K562 (cell line): ENCODE data around the gene LBR. TPM values are rescaled to one million over a fixed set of nuclear protein-coding genes. Genes with fewer than 3 reads are reported as not detected.

Source experiments
- ATAC-seq: fragments of 200-7000 bp; cut with Tn5 transposase; 3 replicates; pipeline ENCODE4 v1.9.1; 2020; ENCODE audit warnings: moderate library complexity
- BruUV-seq: library from RNA; stranded (reverse); fragments of 400-500 nt; replicated peaks from 2 replicates; lab custom pipeline; 2021; lab: Mats Ljungman, UMichigan
- CTCF ChIA-PET: fragments of 300-600 bp; formaldehyde crosslinking; extraction: SDS; loops from one replicate; lab custom pipeline; 2021; ENCODE audit warnings: low intra/inter-chr PET ratio; lab: Yijun Ruan, JAX
- POLR2A ChIA-PET: fragments of 300-600, 350-650 bp; sonication (Branson Sonifier 250); formaldehyde crosslinking; extraction: SDS; loops from one replicate; lab custom pipeline; 2021; ENCODE audit warnings: antibody characterized with exemption, inconsistent platforms; lab: Yijun Ruan, JAX
- DNase-seq, 4 experiments: peaks; one replicate each; pipeline versions ENCODE4 v3.0.0 to v3.0.0-alpha.2; 2011 to 2018; ENCODE audit warnings: low spot score in 3 of 4, mixed read lengths in 3 of 4; ENCODE audit errors: extremely low read depth in 1 of 4
- FAIRE-seq: peaks from 2 replicates; lab custom pipeline; 2011; peaks lifted over from hg19 to GRCh38; lab: Jason Lieb, UNC
- H2AFZ ChIP-seq: 2 replicates; pipeline ENCODE4 v1.6.0; 2011; ENCODE audit warnings: low read depth, low read length, control low read depth, inconsistent platforms
- H3K27ac ChIP-seq: fragments of 200-600 bp; 3 replicates; pipeline ENCODE4 v1.8.0; 2011; ENCODE audit warnings: low read depth, mild to moderate bottlenecking, control low read depth, inconsistent platforms, low read length, moderate library complexity, mixed read lengths; ENCODE audit errors: extremely low read depth
- H3K27me3 ChIP-seq, 2 experiments: fragments of 300-600 bp in 1 of 2; 2 replicates in 1 of 2; 3 replicates in 1 of 2; pipeline versions ENCODE4 v1.6.0 to v1.8.0; 2011; ENCODE audit warnings: inconsistent platforms in 2 of 2, low read length in 2 of 2, mild to moderate bottlenecking in 1 of 2, mixed read lengths in 1 of 2, moderate library complexity in 1 of 2; ENCODE audit not compliant: control insufficient read depth in 2 of 2, insufficient read depth in 2 of 2
- H3K36me3 ChIP-seq: fragments of 300-600 bp; 3 replicates; pipeline ENCODE4 v1.8.0; 2011; ENCODE audit warnings: mild to moderate bottlenecking, low read length, inconsistent platforms; ENCODE audit not compliant: control insufficient read depth, insufficient read depth
- H3K4me1 ChIP-seq, 2 experiments: fragments of 200-600 bp in 1 of 2; replicated peaks in 1 of 2; 2 replicates in 1 of 2; 3 replicates in 1 of 2; pipeline versions ENCODE4 v1.5.1 to v1.8.0; 2011; ENCODE audit warnings: inconsistent platforms in 2 of 2, low read length in 2 of 2, mild to moderate bottlenecking in 1 of 2, mixed read lengths in 1 of 2, moderate library complexity in 1 of 2; ENCODE audit not compliant: control insufficient read depth in 2 of 2, insufficient read depth in 2 of 2
- H3K4me2 ChIP-seq: 2 replicates; pipeline ENCODE4 v1.6.1; 2011; ENCODE audit warnings: low read length, control low read depth, inconsistent platforms, mixed read lengths; ENCODE audit not compliant: insufficient read depth
- H3K4me3 ChIP-seq: fragments of 200-600 bp; sonication (generic), shearing (Covaris generic); 2 replicates; pipeline ENCODE4 v1.5.1; 2016; ENCODE audit warnings: control low read depth, inconsistent platforms
- H3K79me2 ChIP-seq: fragments of 200-600 bp; 3 replicates; pipeline ENCODE4 v1.8.0; 2011; ENCODE audit warnings: low read length, inconsistent platforms; ENCODE audit not compliant: control insufficient read depth, insufficient read depth
- H3K9ac ChIP-seq, 2 experiments: 2 replicates each; pipeline versions ENCODE4 v1.6.0 to v1.6.1; 2011; ENCODE audit warnings: low read depth in 2 of 2, low read length in 2 of 2, control low read depth in 1 of 2, inconsistent platforms in 1 of 2, mild to moderate bottlenecking in 1 of 2, mixed read lengths in 1 of 2; ENCODE audit not compliant: insufficient read depth in 1 of 2
- H3K9me1 ChIP-seq: one replicate; pipeline ENCODE4 v1.6.0; 2011; ENCODE audit warnings: inconsistent platforms, mild to moderate bottlenecking, low read length, moderate library complexity; ENCODE audit not compliant: control insufficient read depth, insufficient read depth
- H3K9me3 ChIP-seq: replicated peaks from 2 replicates; pipeline ENCODE4 v1.5.1; 2011; ENCODE audit warnings: low read depth, low read length, inconsistent platforms; ENCODE audit not compliant: control insufficient read depth, insufficient read depth
- H4K20me1 ChIP-seq: replicated peaks from 2 replicates; pipeline ENCODE4 v1.6.1; 2011; ENCODE audit warnings: low read length, inconsistent platforms, mixed read lengths; ENCODE audit not compliant: control insufficient read depth, insufficient read depth
- CBFA2T2 ChIP-seq: fragments of 450-650 bp; conservative IDR thresholded peaks from 2 replicates; pipeline ENCODE4 v1.6.1; 2017; ENCODE audit warnings: mild to moderate bottlenecking
- E2F6 ChIP-seq, 2 experiments: IDR thresholded peaks; 2 replicates each; pipeline ENCODE4 v1.6.1; 2011; ENCODE audit warnings: borderline replicate concordance in 1 of 2, control low read depth in 1 of 2, low read depth in 1 of 2, low read length in 1 of 2, mild to moderate bottlenecking in 1 of 2, mixed read lengths in 1 of 2, moderate library complexity in 1 of 2; ENCODE audit not compliant: insufficient read depth in 1 of 2, insufficient read length in 1 of 2, poor library complexity in 1 of 2, severe bottlenecking in 1 of 2; ENCODE audit errors: extremely low read depth in 1 of 2
- HOXB6 ChIP-seq: fragments of 250-450 bp; sonication (Bioruptor Pico); IDR thresholded peaks from 2 replicates; pipeline ENCODE4 v1.5.1; 2022; ENCODE audit warnings: mild to moderate bottlenecking, borderline replicate concordance
- MCM2 ChIP-seq: fragments of 450-650 bp; IDR thresholded peaks from 2 replicates; pipeline ENCODE4 v1.6.1; 2017; ENCODE audit warnings: low read depth, mild to moderate bottlenecking
- POLR2AphosphoS2 ChIP-seq: IDR thresholded peaks from 2 replicates; pipeline ENCODE4 v1.6.1; 2012; ENCODE audit warnings: low read length, improper control_type of control experiment
- SMARCB1 ChIP-seq: IDR thresholded peaks from 2 replicates; pipeline ENCODE4 v1.6.1; 2011; ENCODE audit warnings: improper control_type of control experiment, low read depth; ENCODE audit not compliant: insufficient read length
- ZNF699 ChIP-seq: fragments of 250-450 bp; sonication (Bioruptor Pico); IDR thresholded peaks from 2 replicates; pipeline ENCODE4 v1.8.0; 2021; ENCODE audit warnings: mild to moderate bottlenecking, moderate library complexity; ENCODE audit not compliant: insufficient replicate concordance
- WGBS: fragments of 100-300 bp; shearing (Covaris generic); methylation state at CpG from one replicate; pipeline ENCODE4 v1.1.6; 2016; ENCODE audit warnings: low coverage, mixed read lengths; ENCODE audit not compliant: insufficient coverage; ENCODE audit errors: missing lambda C conversion rate; 5-methylcytosine and 5-hydroxymethylcytosine counted together
- in situ Hi-C: fragments of 300-500 bp; cut with MboI; formaldehyde crosslinking; loops from 4 replicates; pipeline ENCODE4 v1.15.0; 2018; ENCODE audit warnings: inconsistent platforms, mixed read lengths
- intact Hi-C: fragments of 100-400 bp; cut with micrococcal nuclease; formaldehyde crosslinking; loops from 2 replicates; pipeline ENCODE4 v1.14.2; 2022
- polyA plus RNA-seq, 8 experiments: library from polyadenylated mRNA; depleted of rRNA in 4 of 8; stranded (reverse) in 5 of 8; unstranded in 3 of 8; fragments of >200 nt; fragmentation: Nextera tagmentation in 2 of 8; fragmentation: Illumina TruSeq in 1 of 8; extraction: Ambion mirVana in 2 of 8; extraction: Trizol in 1 of 8; gene quantifications; 2 replicates each; pipeline versions ENCODE4 v1.2.1 to v1.2.3, GENCODE V29; 2011 to 2014; ENCODE audit warnings: inconsistent platforms in 1 of 8, missing spikeins in 1 of 8
- total RNA-seq, 7 experiments: library from RNA; depleted of rRNA in 6 of 7; stranded (reverse); fragments of >200 nt in 6 of 7; fragmentation: Illumina TruSeq in 2 of 7; extraction: Trizol in 2 of 7; gene quantifications; 2 replicates each; pipeline versions ENCODE4 v1.2.1 to v1.2.3, GENCODE V29; 2011 to 2021; ENCODE audit warnings: low replicate concordance in 1 of 7

LBR gene
- total and polyA plus RNA-seq, 9 of the 15 experiments (the other 6 are each of a cell fraction or from before 2014, with no cell fraction given) = 102 to 229 (median 197) TPM

GRCh38 chr1:225435076-225435475, 7.2 kb upstream of the LBR start (continued):
- TF ChIP-seq E2F6 (IDR thresholded peaks at IDR 0.05; ENCODE audit: borderline replicate concordance in 1 of 2, extremely low read depth in 1 of 2, insufficient read depth in 1 of 2, insufficient read length in 1 of 2, low read depth in 1 of 2, low read length in 1 of 2, poor library complexity in 1 of 2, severe bottlenecking in 1 of 2) = no peak
- no peak for TF ChIP-seq MCM2
- TF ChIP-seq CBFA2T2 = no peak
- TF ChIP-seq POLR2AphosphoS2 = no peak
- no peak for TF ChIP-seq ZNF699 (CRISPR knock-in tag)
- TF ChIP-seq SMARCB1 = no peak

GRCh38 chr1:225434046-225434445, 6.2 kb upstream of the LBR start:
- Histone ChIP-seq H3K4me3 (no peak overlapping the region), H3K4me1 (peaks cover 7 to 22% of the 10 kb centered on the region in 2 experiments; a peak in 4 of 5 replicates)
- no peak for TF ChIP-seq HOXB6
- TF ChIP-seq, all 486 proteins: peak for 0
- no peaks in the 10 kb centered on the region for H3K79me2 ChIP-seq
- H3K9me3 ChIP-seq = peaks cover 8% of the 10 kb centered on the region; the same call in 1 of the 2 replicates
- H3K9me1 ChIP-seq = no peaks in the 10 kb centered on the region
- WGBS = 80% methylated on average over 5 of the region's 5 CpGs
- DNase-seq = no peak
- no peaks in the 10 kb centered on the region for H4K20me1 ChIP-seq
- intact Hi-C loops = no loop called here
- no peak for ATAC-seq
- ChIA-PET CTCF (no interaction called here), POLR2A (interaction anchor here (2.9 kb wide), 1 partner anchor 10 kb away, joined by 9 read pairs; no protein-coding TSS in a partner anchor)
- no peak overlapping the region for H3K27ac ChIP-seq
- no peak overlapping the region for H2AFZ ChIP-seq
- in situ Hi-C loops = no loop called here
- no peak for FAIRE-seq
- H3K27me3 ChIP-seq = no peaks in the 10 kb centered on the region
- H3K4me2 ChIP-seq = no peak overlapping the region
- no peak overlapping the region for H3K9ac ChIP-seq
- H3K36me3 ChIP-seq = no peaks in the 10 kb centered on the region
- no TSS peak for BruUV-seq
